VCaP (cell line): ENCODE data around the gene OCRL.

Experiments
- H3K27ac ChIP-seq: fragments of 450-650 bp; 2 replicates; pipeline ENCODE4 v1.5.1; 2017
- TF ChIP-seq, protein P1 (sequence below): fragments of 450-650 bp; conservative IDR thresholded peaks from 2 replicates; pipeline ENCODE4 v1.5.1; 2017; ENCODE audit warnings: mild to moderate bottlenecking, moderate library complexity

OCRL gene

DNA sequence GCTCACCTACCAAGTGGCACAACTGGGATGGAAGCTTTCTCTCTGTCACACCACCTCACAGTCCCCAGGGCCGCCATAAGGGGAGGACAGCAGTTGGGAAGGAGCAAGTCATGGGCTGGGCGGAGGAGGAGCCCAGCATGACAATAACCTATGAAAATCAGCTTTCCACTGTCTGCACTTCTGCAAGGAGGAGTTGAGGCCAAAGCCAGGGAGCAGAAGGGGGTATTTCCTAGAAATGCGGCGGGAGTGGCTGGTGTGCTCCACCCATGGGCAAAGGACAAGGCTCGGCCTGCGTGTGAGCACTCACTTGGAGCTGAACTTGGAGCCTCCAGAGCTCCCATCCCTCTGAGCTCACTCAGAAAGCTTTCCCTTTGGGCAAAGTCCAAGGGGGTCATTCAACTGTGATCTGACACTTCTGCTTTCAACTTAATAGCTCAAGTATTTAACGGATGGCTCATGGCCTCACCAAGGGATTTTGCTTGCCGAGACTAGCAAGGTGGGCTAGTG, 96.2 kb downstream of the OCRL start:
- TF ChIP-seq, protein P1, sequence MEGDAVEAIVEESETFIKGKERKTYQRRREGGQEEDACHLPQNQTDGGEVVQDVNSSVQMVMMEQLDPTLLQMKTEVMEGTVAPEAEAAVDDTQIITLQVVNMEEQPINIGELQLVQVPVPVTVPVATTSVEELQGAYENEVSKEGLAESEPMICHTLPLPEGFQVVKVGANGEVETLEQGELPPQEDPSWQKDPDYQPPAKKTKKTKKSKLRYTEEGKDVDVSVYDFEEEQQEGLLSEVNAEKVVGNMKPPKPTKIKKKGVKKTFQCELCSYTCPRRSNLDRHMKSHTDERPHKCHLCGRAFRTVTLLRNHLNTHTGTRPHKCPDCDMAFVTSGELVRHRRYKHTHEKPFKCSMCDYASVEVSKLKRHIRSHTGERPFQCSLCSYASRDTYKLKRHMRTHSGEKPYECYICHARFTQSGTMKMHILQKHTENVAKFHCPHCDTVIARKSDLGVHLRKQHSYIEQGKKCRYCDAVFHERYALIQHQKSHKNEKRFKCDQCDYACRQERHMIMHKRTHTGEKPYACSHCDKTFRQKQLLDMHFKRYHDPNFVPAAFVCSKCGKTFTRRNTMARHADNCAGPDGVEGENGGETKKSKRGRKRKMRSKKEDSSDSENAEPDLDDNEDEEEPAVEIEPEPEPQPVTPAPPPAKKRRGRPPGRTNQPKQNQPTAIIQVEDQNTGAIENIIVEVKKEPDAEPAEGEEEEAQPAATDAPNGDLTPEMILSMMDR, result no peak
- no peak overlapping the region for H3K27ac ChIP-seq

DNA sequence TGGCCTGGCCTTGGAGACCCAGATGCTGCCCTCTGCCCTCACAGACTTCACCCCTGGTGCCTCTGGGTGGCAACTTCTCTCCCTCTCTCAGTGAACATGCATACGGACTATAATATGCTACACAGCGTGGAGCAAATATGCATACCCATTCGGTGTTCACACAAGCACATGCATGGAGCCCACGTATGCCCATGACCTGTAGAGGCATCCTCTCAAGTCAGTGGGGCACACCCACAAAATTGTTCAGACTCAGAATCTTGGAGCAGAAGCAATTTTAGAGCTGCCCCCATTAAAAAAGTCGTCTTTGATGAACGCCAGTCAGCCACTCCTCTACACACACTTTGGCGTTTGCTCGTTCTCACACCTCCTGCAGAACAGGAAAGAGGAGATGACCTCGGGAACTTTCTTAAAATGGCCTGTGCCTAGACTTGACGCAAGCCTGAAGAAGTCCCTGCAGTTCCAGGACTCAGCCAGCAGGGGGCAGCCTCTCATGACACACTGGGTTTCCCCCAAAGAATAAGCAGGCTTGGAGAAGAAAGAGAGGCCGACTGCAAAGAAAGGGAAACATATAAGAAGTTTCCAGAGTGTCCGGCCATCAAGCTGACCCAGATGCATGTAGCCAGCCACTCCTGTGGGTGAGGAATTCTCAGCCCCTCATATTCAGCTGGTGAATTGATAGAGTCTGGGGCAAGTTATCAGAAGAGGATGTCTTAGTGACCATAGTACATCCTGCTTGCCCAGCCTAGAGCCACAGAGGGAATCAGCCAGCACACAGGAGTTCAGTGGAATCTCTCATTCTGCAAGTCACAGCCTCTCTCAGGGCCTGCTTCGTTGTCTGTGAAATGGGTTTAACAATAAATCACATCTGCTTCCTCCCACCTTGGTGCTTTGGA, 97.4 kb downstream of the OCRL start:
- TF ChIP-seq, protein P1, result peak; percentile 88
- no peak overlapping the region for H3K27ac ChIP-seq

DNA sequence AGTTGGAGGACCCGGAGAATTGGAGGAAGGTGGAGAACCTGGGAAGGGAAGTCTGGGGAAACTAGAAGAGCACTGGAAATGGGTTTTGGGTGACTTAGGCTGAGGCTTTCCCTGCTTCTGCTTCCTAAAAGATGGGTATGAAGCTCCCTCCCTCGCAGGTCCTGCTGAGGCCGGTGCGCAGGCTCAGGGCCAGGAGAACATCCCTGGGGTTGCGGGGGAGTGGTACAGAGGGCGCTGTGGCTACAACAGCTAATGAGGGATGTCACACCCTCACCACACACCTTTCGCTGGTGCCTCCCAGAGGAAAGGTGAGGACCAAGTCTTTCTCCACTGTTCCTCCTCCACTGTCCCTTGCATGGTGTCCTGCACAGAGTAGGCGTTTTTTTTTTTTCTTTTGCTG, 98.9 kb downstream of the OCRL start:
- TF ChIP-seq, protein P1, result no peak

DNA sequence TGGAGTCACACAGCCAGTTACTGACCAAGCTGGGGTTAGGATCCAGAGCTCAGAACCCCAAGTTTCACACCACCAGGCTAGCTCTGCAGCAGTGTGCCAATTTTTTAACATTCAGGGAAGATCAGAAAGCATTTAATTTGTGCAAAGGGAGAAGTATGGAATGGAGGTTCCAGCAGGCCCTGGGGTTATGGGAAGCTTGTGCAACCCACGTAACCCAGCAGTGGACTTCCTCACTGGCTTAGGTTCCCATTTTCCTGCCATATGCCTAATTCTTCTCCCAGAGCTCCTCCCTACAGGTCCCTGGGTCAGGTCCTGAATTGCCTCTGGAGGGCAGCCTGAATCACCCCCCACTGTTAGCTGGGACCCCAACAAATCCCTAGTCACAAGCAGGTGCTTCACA, 100.7 kb downstream of the OCRL start:
- TF ChIP-seq, protein P1, result no peak
- H3K27ac ChIP-seq, result no peak overlapping the region

More for the DNA sequence above, 98.9 kb downstream of the OCRL start:
- H3K27ac ChIP-seq, result no peak overlapping the region

DNA sequence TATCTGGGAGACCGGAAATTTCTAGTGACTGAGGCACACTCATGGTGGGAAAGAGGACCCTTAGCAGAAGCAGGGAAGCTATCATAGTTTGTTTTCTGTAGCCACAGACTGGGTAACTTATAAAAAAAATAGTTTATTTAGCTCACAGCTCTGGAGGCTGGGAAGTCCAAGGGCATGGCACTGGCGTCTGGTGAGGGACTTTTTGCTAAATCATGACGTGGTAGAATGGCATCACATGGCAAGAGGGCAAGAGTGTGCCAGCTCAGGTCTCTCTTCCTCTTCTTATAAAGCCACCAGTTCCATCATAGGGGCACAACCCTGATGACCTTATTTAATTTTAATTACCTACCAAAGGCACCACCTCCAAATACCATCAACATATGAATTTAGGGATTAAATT, 101.4 kb downstream of the OCRL start:
- TF ChIP-seq, protein P1, result no peak
- H3K27ac ChIP-seq, result no peak overlapping the region

DNA sequence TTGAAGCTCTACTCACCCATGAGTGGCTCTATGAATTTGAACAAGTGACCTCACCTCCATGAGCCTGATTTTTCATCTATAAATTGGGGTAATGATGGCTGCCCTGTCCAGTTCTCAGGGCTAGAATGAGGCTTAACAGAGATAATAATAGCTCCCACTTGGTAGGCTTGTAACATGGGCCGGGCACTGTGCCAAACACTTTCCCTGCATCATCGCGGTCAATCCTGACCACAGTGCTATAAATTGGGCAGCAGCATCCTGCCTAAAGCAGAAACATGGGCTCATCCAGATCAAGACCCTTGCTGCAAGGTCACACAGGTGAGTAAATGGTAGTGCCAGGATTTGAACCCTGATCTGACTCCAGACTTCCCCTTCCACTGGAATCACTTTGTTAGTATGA, 101.9 kb downstream of the OCRL start:
- H3K27ac ChIP-seq, result no peak overlapping the region
- TF ChIP-seq, protein P1, result no peak
